Muscle layer of colon (tissue), 2 donors: ENCODE results near the gene FGFR3.

ENCODE experiments used
- H3K27ac ChIP-seq: one replicate; pipeline ENCODE4 v1.7.0; 2013; ENCODE audit warnings: low read depth, mild to moderate bottlenecking, low read length, moderate library complexity
- H3K27me3 ChIP-seq, 2 donors: one replicate each; pipeline ENCODE4 v1.7.0; 2013; ENCODE audit warnings: low read length in 2 of 2, mild to moderate bottlenecking in 2 of 2; ENCODE audit not compliant: insufficient read depth in 2 of 2, control insufficient read depth in 1 of 2
- H3K36me3 ChIP-seq: one replicate; pipeline ENCODE4 v1.7.0; 2013; ENCODE audit warnings: mild to moderate bottlenecking, low read length; ENCODE audit not compliant: insufficient read depth
- H3K4me1 ChIP-seq: one replicate; pipeline ENCODE4 v1.7.0; 2013; ENCODE audit warnings: mild to moderate bottlenecking, low read length; ENCODE audit not compliant: insufficient read depth
- H3K4me3 ChIP-seq, 2 donors: one replicate each; pipeline ENCODE4 v1.7.0; 2013; ENCODE audit warnings: low read length in 2 of 2, low read depth in 1 of 2, mild to moderate bottlenecking in 1 of 2, moderate library complexity in 1 of 2
- H3K9ac ChIP-seq: one replicate; pipeline ENCODE4 v1.7.0; 2013; ENCODE audit warnings: low read length
- H3K9me3 ChIP-seq: one replicate; pipeline ENCODE4 v1.7.0; 2013; ENCODE audit warnings: mild to moderate bottlenecking, low read length
- donor health status: abdominal sarcoma.
- donor health status: Adenocarcinoma of cecum.

FGFR3 gene

DNA sequence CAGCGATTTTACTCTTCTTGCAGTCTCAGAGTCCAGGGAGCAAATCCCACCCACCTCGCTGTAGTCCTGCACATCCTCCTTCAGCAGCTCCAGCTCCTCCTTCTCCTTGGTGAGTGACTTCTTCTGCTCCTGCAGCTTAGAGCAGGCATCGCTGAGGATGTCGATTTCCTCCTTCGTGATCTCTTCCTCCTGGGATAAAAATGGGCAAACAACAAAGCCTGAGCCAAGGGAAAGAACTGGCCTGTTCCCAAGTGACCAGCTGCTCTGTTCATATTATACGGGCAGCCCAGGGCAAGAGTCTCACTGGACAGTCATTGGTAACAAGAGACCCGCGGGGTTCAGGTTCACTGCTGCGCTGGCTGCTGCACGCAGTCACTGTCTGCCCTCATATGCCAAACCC lies 26.2 kb downstream of the FGFR3 start:
- no peaks in the 10 kb centered on the region for H3K9me3 ChIP-seq
- peaks cover 57% of the 10 kb centered on the region for H3K36me3 ChIP-seq
- H3K27me3 ChIP-seq = no peaks in the 10 kb centered on the region
- H3K4me1 ChIP-seq = no peaks in the 10 kb centered on the region
- no peak overlapping the region for H3K27ac ChIP-seq
- no peak overlapping the region for H3K4me3 ChIP-seq
- no peak overlapping the region for H3K9ac ChIP-seq

DNA sequence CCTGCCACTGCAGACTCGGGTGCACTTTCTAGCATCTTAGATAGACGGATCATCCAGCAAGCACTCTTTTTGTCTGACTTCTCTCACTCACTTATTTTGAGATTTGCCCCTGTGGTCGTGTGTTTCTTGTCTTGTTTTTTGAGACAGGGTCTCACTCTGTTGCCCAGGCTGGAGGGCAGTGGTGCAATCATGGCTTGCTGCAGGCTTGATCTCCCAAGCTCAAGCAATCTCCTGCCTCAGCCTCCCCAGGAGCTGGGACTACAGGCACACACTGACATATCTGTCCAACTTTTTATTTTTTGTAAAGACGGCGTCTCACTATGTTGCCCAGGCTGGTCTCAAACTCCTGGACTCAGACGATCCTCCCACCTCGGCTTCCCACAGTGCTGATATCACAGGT lies 26.7 kb downstream of the FGFR3 start:
- Histone ChIP-seq H3K9ac (no peak overlapping the region), H3K4me3 (no peak overlapping the region), H3K27ac (no peak overlapping the region), H3K27me3 (no peaks in the 10 kb centered on the region), H3K9me3 (no peaks in the 10 kb centered on the region), H3K4me1 (no peaks in the 10 kb centered on the region), H3K36me3 (peaks cover 57% of the 10 kb centered on the region)

GRCh38 chr4:1821679-1822567 lies 28.8 kb downstream of the FGFR3 start:
- H3K9me3 ChIP-seq = no peaks in the 10 kb centered on the region

GRCh38 chr4:1822568-1823544 lies 29.8 kb downstream of the FGFR3 start:
- Histone ChIP-seq H3K36me3 (peaks cover 56% of the 10 kb centered on the region), H3K9ac (no peak overlapping the region), H3K9me3 (no peaks in the 10 kb centered on the region)

More at GRCh38 chr4:1821679-1822567, 28.8 kb downstream of the FGFR3 start:
- H3K4me3 ChIP-seq = no peak overlapping the region
- H3K4me1 ChIP-seq = no peaks in the 10 kb centered on the region
- H3K36me3 ChIP-seq = peaks cover 56% of the 10 kb centered on the region
- H3K27ac ChIP-seq = no peak overlapping the region
- no peak overlapping the region for H3K9ac ChIP-seq
- H3K27me3 ChIP-seq = no peaks in the 10 kb centered on the region

GRCh38 chr4:1823545-1823932 lies 30.4 kb downstream of the FGFR3 start:
- no peaks in the 10 kb centered on the region for H3K27me3 ChIP-seq
- H3K9me3 ChIP-seq = no peaks in the 10 kb centered on the region
- H3K36me3 ChIP-seq = peaks cover 56% of the 10 kb centered on the region
- H3K4me1 ChIP-seq = no peaks in the 10 kb centered on the region
- H3K27ac ChIP-seq = no peak overlapping the region
- H3K4me3 ChIP-seq = no peak overlapping the region
- H3K9ac ChIP-seq = no peak overlapping the region

More at GRCh38 chr4:1822568-1823544, 29.8 kb downstream of the FGFR3 start:
- Histone ChIP-seq H3K27ac (no peak overlapping the region), H3K27me3 (no peaks in the 10 kb centered on the region), H3K4me3 (no peak overlapping the region), H3K4me1 (no peaks in the 10 kb centered on the region)

- Histone ChIP-seq H3K4me1 (no peaks in the 10 kb centered on the region), H3K36me3 (peaks cover 48% of the 10 kb centered on the region), H3K9ac (no peak overlapping the region), H3K9me3 (no peaks in the 10 kb centered on the region), H3K27me3 (no peaks in the 10 kb centered on the region), H3K4me3 (no peak overlapping the region), H3K27ac (no peak overlapping the region)
Observed at GRCh38 chr4:1824746-1825145, 31.7 kb downstream of the FGFR3 start.

DNA sequence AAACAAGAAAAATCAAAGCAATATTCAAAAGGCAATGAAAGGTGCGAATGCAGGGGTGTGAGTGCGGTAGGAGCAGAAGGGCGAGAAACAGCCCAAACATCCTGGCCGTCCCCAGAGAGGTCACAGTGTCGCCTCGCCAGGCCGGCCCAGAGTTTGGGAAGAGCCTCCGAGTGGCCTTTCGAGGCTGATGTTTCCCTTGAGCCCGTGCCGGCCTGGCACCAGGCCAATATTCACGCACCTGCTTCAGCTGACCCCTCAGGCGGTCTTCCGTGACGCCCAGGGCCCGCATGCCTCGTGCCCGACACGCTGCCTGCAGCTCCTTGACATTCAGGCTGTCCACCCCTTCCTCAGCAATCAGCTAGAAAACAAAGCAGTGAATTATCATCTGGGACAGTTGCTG lies 32.2 kb downstream of the FGFR3 start:
- Histone ChIP-seq H3K27ac (no peak overlapping the region), H3K4me3 (no peak overlapping the region), H3K27me3 (no peaks in the 10 kb centered on the region), H3K36me3 (peaks cover 42% of the 10 kb centered on the region), H3K4me1 (no peaks in the 10 kb centered on the region), H3K9ac (no peak overlapping the region), H3K9me3 (no peaks in the 10 kb centered on the region)

DNA sequence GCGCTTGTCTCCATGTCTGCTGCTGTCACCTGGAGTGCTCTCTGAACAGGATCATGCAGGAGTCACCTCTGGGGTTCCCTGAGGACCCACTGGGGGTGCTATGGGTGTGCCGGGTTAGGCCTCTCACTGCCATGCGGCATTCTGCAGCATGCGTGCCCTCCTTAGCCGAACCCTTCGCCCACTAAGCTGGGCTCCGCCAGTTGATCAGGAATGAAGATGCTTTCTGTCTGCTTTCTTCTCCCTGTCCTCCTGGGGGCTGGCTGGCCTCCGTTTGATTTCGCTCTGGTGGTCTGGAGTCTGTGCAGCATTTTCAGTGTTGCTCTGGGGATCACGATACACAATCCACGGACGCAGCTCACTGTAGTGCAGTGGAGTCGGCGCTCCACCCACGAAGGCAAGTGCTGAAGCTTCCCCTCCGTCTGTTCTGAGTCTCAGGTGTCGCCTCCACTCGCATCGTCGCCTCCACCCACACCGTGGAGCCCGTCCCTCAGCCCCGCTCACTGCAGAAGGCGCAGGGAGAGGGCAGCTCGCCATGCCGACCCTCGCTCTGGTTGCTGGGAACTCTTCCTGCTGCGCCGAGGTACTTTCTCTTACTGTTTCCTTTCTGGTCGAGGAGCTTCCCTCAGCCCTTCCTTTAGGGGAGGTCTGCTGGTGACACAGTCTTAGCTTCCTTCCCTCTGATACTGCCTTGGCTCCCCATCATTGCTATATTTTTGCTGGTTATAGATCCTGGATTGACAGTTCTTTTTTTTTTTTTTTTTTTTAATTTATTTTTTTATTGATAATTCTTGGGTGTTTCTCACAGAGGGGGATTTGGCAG lies 33.6 kb downstream of the FGFR3 start:
- Histone ChIP-seq H3K4me1 (no peaks in the 10 kb centered on the region), H3K9ac (no peak overlapping the region), H3K4me3 (no peak overlapping the region), H3K9me3 (no peaks in the 10 kb centered on the region), H3K27me3 (no peaks in the 10 kb centered on the region), H3K36me3 (peaks cover 54% of the 10 kb centered on the region), H3K27ac (no peak overlapping the region)

GRCh38 chr4:1830234-1830633 lies 37.1 kb downstream of the FGFR3 start:
- H3K4me1 ChIP-seq = peaks cover 5% of the 10 kb centered on the region
- H3K27me3 ChIP-seq = no peaks in the 10 kb centered on the region
- H3K9ac ChIP-seq = no peak overlapping the region
- no peak overlapping the region for H3K27ac ChIP-seq
- H3K36me3 ChIP-seq = peaks cover 52% of the 10 kb centered on the region
- no peaks in the 10 kb centered on the region for H3K9me3 ChIP-seq
- no peak overlapping the region for H3K4me3 ChIP-seq

DNA sequence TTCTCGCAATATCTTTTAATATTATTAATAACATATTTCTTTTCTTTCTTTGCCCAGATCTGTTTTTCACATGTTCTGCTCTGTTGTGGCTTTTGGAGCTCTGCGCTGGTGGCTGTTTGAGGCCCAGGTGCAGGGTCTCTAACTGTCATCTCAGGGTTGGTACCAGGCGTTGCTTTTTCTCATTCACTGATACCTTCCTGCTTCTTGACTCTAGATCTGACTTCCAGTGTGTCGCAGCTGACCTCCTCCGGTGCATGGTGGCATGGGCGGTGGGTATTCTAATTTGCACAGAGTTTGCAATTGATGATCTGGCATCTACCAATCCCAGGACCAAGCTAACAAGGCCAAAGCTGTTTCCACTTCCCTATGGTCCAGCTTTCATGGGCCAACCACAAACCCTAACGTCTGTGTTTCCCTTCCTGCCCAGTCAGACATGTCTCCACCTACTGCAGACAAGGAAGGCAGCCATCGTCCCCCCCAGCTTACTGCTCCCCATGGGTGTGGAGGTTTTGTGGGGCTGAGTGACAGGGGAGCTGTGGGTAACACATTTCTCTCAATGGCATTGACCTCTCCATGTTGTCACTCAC lies 37.6 kb downstream of the FGFR3 start:
- Histone ChIP-seq H3K36me3 (peaks cover 52% of the 10 kb centered on the region), H3K9ac (no peak overlapping the region), H3K9me3 (no peaks in the 10 kb centered on the region), H3K4me3 (no peak overlapping the region), H3K4me1 (peaks cover 5% of the 10 kb centered on the region), H3K27ac (no peak overlapping the region), H3K27me3 (no peaks in the 10 kb centered on the region)
